DMS114 treated with DMSO at 0.1 percent for 48 hours (cell line): ENCODE data around the gene USP22.
A peak's percentile ranks its signal among the peaks of the same experiment; 100 is the strongest.

ENCODE experiments used
- DNase-seq: peaks from one replicate; lab custom pipeline; 2025; ENCODE audit not compliant: unreplicated experiment; lab: John Stamatoyannopoulos, UW

The USP22 gene

DNA sequence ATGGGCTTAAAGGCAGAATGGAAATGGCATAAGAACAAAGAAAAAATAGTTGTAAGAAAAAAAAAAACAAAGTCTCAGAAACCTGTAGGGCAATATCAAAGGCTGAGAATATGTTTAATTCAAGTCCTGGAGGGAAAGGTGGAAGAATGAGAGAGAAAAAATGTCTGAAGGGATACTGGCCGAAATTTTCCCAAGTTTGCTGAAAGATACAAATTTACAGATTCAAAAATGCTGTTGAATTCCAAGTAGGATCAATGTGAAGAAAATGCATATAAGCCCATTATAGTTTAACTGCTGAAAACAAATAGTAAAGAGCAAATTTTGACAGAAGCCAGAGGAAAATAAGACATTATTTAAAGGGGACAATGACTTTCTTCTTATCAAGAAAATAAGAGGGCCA, 6.6 kb upstream of the USP22 start:
- no peak for DNase-seq

DNA sequence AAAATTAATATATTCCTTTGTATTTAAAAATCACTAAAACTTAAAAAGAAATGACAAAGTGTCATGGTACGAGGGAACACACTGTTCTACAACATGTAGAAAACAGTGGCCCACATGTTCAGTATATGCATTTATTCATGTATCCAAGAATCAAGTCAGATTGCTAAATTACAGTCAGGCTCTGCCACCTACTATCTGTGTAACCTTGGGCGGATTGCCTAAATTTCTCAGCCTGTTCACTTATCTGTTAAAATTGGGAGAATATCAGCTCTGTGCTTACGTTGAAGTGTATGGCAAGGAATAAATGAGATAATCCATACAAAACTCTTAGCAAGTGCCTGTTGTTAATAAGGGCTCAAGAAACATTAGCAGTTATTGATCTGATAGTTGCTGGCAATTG, 3.4 kb upstream of the USP22 start:
- DNase-seq = no peak

DNA sequence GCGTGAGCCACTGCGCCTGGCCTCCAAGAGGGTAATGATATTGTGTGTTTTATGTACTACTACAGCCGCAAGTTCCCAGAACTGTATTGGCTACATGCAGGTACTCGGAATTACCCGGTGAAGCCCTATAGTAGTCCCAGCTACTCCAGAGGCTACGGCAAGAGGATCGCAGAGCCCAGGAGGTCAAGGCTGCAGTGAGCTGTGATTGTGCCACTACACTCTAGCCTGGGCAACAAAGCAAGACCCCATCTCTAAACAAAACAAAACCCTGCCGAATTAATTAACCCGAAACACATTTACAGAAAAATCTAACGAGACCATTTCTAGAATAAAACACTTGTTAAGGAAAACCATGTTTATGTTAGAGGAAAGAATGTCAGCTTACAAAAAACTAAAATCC, 2.2 kb upstream of the USP22 start:
- no peak for DNase-seq

DNA sequence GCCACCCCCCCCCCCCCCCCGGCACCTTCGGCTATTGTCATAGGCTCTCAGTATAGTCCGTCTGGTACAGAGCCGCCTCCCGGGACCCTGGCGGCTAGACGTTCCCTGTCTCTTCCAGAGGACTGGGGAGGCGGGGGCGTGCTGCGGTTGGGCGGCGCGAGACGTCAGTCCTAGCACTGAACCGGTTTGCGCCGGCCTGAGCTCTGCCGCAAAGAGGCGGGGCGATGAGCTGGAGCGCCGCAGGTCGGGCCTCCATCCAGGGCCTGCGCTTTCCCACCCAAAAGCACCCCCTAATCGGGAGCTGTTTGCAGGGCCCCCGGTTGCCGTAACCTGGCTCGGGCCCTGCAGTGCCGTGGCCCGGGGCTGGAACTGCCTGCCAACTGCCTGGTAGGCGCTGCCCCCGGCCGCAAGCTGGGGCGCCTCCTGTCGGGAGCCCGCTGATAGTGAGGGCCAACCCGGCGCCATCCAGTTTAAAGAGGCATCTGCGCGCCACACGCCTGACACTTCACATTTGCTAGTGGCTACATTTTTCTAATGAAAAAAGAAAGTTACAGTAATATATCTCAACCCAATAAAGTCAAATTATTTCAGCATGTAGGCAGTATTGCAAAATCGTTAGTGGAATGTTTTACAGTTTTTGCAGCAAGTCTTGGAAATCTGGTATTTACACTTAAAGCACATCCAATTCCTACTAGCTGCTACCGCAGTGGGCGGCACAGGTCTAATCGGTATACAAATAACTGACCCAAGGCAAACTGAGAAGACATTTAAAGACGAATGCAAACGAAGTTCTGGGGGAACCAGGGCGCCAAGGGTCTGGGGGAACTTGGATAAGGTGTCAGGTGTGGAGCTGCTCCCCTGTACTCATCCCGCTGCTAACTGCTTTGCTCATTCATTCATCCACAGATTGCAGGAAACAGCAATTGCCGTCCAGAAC, 753 bp upstream of the USP22 start:
- DNase-seq = peak; percentile 64

DNA sequence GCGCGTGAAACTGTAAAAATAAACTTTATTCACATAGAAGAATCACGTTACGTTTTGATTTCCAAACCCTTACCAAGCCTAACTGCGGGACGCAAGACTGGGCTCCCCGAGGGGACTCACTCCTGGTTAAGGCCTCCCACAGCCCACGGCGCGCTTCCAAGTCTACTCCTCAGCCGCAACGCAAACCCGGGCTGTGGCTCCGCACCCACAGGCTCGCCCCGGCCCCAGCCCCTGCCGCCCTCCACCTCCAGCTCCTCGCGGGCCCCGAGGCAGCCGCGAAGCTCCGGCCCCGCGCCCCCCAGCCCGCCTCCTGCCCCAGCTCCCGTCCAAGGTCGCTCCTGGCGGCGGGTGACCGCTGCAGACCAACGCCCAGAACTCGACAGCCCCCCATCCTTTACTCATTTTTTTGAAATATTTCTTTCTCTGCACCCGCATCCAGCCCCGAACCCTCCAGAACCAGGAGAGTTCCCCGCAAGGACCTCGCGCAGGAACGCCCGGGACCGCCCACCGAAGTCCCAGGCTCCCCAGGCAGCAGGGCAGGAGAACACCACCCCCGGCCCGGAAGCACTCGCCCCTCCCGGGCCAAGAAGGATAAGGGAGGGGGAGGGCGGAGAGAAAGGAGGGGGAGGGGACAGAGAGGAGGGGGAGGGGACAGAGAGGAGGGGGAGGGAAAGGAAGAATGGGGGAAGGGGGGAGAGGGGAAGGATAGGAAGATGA, 912 bp downstream of the USP22 start:
- DNase-seq = peak; percentile 13

DNA sequence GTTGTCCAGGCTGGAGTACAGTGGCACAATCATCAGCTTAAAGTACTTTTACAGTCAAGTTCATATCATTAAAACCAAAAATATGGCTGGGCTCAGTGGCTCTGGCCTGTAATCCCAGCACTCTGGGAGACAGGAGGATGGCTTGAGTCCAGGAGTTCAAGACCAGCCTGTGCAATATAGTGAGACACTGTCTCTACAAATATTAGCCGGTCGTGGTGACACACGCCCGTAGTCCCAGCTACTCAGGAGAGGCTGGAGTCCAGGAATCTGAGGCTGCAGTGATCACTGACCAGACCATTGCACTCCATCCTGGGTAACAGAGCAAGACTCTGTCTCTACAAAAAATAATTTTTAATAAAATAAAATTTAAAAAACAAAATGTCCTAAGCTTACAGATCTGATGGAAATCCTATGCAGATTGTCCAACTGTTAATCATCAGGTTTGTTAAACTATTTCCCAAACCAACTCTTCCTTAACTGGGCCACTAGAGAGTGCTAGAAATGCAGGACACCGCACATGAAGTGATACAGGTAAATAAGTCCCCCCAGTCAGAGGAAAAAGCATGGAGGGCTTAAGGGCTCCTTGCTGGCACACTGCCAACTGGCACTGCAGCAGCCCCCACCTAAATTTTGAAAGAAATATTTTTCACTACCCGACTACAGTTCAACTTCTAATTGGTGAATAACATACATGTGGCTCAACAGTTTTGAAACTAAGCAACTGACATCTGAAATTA, 2.8 kb downstream of the USP22 start:
- no peak for DNase-seq

DNA sequence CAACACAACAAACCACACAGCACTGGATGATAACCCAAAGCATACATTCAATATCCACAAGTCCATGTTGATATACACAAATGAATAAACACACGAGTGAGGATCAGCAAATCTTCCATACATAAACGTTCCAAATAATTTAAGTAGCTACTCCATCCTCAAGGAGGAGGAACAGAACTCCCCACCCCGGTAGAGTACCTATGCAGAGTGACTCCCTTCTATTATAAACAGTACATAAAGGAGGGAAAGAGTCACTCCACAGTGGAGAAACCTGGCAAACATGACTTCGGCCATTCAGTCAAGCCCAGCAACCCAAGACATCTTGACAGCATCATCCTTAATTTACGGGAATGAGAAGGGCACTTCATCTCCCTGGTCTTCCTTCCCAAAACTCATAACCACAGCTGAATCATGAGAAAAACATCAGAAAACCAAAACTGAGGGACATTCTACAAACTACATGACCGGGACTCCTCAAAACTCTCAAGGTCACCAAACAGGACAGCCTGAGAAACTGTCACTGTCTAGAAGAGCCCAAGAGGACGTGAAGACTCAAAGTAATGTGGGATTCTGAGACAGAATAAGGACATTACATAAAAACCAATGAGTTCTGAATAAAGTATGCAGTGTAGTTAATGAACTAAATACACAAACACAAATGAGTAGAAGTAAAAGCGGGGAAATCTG, 5.6 kb downstream of the USP22 start:
- no peak for DNase-seq

DNA sequence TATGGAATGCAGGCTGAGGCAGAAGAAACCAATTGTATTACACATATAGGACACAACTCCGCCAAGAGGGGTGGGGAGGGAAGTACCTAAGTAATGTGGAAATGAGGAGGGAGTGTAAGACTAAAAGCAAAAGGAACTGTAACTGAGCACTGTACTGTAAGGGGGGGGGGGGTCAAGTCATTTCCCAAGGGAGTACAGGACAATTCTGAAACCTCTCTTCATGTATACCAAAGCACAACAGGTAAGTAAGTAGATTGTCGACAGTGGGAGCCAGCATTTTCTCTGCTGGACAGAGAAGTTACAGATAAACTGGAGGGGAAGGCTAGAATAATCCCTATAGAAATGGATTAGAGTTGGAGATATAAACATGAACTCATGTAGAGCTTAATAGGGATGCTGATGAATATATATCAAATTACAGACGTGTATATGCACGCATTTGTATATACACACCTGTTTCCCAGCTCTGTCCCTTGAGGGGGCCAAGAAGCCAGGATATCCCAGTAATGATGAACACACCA, 6.4 kb downstream of the USP22 start:
- DNase-seq = no peak

DNA sequence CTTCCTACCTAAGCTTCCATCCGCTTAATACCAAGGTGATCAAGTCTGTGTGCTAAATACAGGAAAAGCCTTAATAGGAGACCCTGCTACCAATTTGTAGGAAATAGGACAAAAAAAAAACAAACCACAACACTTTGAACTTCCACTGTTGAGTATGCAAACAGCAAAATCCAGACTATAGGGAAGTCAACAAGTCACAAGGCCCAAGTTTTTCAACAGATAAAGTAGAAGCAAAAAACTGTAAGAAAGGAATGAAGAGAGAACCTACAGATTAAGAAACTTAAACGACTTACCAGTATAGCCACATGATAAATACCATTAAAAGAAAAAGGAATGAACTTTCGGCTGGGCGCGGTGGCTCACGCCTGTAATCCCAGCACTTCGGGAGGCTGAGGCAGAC, 7.4 kb downstream of the USP22 start:
- no peak for DNase-seq

DNA sequence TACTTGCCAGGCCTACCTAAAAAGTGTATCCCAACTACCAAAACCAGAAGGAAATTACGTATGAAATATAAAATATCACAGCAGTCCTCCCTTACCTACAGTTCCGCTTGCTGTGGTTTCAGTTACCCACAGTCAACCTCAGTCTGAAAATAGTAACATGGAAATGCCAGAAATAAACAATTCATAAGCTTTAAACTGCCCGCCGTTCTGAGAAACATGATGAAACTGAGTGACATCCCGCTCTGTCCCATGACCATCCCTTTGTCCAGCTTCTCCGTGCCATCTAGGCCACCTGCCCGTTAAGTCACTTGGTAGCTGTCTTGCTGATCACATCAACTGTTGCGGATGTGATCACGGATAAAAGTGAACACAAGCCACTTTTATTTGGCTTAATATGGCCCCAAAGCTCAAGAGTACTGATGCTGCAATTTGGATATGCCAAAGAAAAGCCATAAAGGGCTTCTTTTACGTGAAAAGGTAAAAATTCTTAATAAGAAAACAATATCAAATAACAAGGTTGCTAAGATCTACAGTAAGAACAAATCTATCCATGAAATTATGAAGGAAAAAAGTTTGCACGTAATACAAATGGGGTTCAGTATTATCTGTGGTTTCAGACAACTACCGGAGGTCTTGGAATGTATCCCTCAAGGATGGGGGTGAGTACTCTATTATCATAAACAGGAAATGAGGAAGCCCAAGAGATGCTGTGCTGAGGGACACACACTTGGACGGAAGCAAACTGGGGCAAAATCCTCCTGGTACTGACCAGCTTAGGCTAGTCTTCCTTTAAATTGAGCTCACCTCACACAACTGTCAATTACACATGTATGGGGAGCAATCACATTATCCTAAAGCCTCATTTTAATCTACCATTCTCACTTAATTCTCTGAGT, 8.2 kb downstream of the USP22 start:
- no peak for DNase-seq

DNA sequence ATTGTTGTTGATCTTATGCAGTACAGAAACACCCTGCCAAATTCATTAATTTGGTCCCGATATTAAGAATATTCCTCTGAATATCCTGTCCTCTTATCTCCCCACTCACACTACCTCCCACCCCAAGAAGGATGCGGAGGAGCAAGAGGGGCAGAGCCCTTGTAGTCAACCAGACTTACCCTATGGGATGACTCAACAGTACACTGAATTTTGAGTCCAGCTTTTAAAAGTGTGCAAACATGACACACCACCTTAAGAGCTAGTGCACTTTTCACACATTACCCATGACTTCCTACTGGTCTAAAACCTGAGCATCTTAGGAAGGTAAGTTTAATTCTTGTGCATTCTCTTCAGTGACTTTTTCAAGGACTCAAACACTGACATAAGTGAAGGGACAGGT, 9.5 kb downstream of the USP22 start:
- DNase-seq = no peak

DNA sequence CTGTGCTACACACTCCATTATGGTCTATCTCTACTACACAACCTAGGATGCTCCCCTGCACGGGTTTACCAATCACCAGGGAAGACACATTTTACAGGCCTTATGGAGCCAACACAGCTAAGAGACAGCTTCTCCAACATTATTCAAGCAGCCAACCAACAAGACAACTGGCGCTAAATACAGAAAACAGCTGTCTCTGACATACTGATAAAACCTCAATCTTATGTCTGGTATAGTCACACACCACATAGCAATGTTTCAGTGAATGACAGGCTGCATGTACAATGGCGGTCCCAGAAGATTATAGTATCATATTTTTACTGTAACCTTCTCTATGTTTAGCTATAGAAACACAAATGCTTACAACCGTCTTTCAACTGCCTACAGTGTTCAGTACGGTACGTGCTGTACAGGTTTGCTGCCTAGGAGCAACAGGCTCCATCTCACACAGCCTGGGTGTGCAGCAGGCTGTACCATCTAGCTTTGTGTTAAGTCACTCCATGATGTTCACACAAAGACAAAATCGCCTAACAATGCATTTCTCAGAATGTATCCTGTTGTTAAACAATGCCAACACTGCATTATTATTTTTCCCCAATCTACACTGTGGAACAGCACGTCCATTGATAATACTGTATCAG, 10.9 kb downstream of the USP22 start:
- no peak for DNase-seq

DNA sequence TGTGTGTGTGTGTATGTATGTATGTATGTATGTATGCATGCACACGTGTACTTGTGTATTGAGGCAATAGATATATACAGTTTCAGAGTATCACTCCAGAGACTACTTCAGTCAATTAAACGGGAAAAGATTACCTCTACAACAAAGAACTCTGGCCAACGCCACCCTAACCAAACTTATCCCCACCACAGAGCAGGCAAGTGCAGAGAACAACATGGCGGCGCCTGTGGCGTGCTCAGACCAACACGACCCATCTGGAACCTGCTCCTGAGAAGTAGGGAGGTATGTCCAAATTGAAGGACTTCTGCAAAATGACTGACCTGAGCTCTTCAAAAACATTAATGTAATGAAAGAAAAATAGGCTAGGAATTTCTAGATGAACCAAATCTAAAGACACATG, 12.4 kb downstream of the USP22 start:
- DNase-seq = no peak

DNA sequence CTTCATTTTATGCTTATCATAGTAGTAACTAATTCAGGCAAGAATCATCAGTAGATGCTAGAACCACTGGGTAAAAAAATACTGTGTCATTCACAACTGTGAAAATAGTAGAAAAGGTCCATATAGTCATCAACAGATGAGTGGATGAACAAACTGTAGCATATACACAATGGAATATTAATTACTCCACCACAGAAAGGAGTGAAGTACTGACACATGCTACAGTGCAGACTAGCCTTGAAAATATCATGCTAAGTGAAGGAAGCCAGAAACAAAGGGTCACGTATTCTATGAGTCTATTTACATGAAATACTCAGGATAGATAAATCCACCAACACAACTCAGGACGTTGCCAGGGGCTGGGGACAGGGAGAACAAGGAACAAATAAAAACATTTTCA, 13.3 kb downstream of the USP22 start:
- DNase-seq = no peak

DNA sequence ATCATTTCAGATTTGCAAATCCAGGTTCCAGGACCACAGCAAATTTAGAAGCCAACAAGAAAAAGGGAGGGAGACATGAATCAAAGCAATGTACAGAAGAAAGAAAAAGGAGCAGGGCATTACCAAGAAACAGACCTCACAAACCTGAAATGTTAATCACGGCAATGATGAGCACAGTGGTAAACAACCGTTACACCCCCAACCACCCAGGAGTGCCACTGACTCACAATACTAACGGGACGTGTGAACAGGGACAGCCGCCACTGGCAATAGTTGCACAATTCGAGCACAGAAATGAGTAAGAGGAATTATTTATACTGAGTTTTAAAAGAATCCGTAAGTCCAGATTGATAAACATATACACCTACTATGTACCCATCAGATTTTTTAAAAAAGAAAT, 13.8 kb downstream of the USP22 start:
- DNase-seq = no peak

DNA sequence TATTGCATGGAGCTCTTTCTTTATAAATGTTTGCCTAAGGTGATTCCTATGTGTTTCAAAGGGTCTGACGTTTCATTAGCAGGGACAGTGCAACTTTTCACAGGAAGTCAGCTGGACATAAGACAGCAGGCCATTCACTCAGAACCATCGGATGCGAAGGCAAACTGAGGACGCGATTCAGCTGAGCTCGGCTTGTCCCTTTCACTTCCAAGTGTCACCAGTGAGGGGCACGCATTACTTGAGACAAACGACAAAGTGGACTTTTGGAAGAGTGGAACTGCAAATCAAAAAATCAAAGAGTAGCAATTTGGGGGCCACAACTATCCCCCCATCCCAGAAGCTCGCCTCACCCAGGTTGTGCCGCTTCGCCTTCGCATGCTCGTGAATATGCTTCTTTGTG, 14.6 kb downstream of the USP22 start:
- DNase-seq = no peak

DNA sequence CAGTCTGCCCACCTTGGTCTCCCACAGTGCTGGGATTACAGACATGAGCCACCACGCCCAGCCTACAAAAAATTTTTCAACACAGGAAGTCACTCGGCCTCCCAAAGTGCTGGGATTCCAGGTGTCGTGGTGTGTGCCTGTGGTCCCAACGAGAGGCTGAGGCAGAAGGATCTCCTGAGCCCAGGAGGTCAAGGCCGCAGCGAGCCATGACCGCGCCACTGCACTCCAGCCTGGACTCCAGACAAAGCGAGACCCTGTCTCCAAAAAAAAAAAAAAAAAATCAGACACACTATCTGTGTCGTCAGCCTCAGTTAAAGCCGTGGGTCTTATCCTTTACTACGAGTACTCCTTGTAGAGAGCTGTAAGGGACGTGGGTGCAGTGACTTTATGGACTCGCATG, 15.8 kb downstream of the USP22 start:
- DNase-seq = no peak

DNA sequence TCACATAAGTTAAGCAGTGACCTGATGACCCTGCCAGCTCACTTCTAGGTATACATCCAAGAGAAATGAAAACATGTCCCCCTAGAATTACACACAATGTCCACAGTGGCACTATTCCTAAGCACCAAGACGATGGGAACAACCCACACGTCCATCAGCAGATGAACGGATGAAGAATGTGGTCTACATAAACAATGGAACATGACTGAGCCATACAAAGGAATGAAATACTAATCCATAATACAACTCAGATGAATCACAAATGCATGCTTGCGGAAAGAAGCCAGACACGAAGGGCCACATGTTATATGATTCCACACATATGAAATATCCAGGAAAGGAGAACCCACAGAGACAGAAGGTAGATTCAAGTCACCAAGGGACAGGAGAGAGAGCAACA, 17.4 kb downstream of the USP22 start:
- no peak for DNase-seq

DNA sequence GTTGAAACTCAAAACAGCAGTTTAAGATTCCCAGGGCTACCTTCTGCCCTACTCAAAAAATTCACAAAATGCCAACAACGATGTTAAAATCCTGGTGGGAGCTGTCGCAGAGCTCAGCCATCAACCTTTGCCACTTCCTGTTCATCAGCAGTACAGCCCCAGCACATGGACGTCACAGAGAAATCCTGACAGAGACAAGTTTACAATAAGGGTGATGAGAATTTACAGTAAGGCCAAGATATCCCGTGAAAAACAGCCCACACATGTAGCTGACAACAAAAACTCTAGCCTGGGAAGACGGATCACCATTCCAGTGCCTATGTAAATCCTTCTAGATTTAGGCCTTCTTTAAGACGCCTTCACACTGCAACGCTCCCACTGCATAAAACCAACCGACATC, 18.8 kb downstream of the USP22 start:
- no peak for DNase-seq
